Stimulated activated CD8-positive, alpha-beta memory T cell treated with anti-CD3 and anti-CD28 coated beads, Interleukin-2, amount 100 ng/mL, for 48 hours (primary cell): ENCODE data around the gene DDX31.
"Not testable (repeated sequence)": the region's sequence is repeated elsewhere in the genome, so short reads cannot be mapped to it uniquely, and the experiment has no call there.

Source experiments
- DNase-seq, 2 donors: peaks; one replicate each; pipeline ENCODE4 v3.0.0-alpha.2; 2020; ENCODE audit warnings: low read depth in 2 of 2

The DDX31 gene

DNA sequence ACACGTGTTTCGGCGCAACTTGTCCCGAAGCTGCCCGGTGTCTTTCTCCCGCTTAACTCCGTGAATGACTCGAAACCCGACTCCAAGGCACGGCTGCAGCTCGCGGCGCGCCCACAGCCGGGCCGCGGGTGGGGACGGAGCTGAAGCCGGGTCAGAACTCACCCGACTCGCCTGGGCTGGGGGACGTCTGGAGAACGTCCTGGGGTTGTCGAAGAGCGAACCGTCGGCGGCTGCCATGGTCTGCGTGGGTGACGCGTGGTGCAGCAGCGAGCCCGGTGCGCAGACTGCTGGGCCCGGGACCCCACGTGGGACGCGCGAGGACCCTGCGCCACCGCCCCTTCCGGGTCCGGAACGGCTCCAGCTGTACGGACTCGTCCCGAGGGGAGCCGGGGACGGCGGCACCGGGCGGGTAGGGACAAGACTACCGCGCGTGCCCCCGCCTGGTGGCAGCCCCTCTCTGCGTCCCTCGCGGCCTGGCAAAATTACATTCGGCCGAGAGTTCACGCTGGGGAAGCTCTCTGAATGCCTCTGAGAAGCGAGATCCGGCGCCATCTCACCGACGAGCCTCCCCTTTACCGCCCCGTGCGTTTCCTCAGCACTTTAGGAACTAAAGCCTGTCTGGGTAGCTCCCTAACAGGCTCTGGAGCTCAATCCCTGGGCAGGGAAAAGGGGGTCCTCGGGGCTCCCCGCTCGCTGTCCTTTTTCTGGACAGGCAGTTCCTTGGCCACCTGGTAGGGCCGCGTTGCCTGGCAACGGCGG lies at the start of gene DDX31:
Gene DDX31 (minus strand): TSS at position 286 of the 759 bp plus-strand sequence. CDS start 49 bp downstream, at position 237.
- peak; percentile 77 to 78 for DNase-seq

DNA sequence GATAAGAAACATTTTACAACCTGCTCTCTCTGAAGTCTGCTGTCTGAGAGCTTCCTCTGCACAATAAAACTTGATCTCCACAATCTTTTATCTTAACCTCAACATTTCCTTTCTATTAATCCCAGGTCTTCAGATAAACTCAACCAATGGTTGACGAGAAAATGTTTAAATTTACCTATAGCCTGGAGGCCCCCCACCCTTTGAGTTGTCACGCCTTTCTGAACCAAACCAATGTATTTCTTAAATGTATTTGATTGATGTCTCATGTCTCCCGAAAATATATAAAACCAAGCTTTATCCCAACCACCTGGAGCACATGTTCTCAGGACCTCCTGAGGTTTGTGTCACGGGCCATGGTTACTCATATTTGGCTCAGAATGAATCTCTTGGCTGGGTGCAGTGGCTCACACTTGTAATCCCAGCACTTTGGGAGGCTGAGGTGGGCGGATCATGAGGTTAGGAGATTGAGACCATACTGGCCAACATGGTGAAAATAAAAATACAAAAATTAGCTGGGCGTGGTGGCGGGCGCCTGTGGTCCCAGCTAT lies 48.7 kb upstream of the DDX31 start:
- not testable (repeated sequence) for DNase-seq

DNA sequence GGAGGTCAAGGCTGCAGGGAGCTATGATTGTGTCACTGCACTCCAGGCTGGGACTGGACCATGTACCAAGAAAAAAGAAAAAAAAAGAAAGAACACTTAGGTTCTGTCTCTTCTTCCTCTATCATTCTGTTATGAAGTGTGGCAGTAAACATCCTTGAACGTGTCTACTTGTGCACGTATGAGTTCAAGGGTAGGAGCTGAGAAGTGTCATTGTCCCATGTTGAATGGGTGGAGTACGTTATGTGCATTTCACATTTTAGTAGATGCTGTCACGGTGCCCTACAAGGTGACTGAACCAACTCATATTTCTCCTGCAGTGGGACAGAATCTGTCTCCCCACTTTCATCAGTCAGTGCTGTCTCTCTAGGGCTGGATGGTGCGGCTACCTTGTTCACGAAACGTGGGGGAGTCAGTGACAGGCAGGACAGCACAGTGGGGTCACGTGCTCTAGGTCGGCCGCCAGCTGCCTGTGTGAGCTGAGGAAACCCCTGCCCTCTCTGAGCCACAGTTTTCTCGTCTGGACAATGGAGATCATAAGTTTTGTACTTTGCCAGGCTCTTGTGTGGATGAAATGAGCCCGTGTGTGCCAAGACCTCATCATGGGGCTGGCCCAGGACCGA lies 47.7 kb upstream of the DDX31 start:
- DNase-seq = no peak

DNA sequence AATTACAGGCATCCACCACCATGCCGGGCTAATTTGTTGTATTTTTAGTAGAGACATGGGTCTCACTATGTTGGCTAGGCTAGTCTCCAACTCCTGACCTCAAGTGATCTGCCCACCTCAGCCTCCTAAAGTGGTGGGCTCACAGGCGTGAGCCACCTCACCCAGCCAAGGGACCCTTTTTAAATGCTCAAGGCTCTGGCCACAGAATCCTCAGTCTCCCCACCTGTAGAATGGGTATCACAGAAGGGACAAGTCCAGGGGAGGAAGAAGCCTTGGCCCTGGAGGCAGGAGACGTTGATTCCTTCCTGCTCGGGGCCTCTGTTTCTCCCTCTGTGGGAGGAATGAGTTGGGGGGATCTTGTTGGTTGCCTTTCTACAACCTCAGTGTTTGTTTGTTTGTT lies 46.2 kb upstream of the DDX31 start:
- DNase-seq = no peak

DNA sequence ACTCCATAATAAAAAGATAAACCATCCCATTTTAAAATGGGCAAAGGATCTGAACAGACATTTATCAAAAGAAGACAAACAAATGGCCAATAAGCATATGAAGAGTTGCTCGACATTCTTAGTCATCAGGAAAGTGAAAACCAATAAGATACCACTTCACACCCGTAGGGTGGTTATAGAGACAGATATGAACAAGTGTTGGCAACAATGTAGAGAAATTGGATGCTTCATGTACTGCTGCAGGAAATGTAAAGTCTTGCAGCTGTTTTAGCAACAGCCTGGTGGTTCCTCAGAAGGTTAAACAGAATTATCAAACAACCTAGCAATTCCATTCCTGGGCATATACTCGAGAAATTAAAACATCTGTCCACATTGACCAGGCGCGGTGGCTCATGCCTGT lies 43.0 kb upstream of the DDX31 start:
- DNase-seq = no peak

DNA sequence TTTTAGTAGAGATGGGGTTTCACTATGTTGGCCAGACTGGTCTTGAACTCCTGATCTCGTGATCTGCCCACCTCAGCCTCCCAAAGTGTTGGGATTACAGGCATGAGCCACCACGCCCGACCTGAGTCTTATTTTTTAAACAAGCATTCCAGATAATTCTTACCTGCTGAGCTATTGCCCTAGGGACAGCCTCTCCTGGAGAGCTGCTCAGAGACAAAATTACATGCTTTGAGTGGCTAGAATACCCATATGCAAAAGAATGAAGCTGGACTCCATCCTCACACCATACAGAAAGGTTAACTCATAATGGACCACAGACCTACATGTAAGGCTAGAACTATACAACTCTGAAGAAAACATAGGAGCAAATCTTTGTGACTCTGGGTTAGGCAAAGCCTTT lies 42.1 kb upstream of the DDX31 start:
- no peak for DNase-seq

DNA sequence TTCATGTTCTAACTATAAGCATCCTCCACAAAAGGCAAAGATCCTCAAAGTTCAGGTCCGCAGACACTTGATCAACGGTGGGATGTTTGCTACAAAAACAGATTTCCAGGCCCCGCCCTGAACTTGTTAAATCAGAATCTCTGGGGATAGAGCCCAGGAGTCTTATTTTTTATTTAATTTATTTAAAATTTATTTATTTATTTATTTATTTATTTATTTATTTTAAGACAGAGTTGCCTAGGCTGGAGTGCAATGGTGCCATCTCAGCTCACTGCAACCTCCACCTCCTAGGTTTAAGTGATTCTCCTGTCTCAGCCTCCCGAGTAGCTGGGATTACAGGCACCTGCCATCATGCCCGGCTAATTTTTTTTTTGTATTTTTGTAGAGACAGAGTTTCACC lies 41.4 kb upstream of the DDX31 start:
- DNase-seq = not testable (repeated sequence)

DNA sequence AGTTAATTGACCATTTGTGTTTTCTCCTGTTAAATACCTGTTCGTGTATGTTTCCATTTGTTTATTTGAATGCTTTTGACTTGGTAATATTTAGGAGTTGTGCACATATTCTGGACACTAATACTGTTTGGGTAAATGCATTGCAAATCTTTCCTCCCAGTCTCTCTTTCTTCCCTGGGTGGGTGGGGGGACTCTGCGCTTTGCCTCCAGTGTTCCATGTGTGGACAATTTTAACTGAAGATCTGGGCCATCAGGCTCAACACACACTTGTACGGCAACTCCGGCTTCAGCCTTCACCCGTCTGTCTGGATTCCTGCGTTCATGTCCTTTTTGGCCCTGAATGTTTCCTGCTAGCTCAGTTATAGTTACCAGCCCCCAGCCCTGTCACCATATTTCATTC lies 40.5 kb upstream of the DDX31 start:
- no peak for DNase-seq

DNA sequence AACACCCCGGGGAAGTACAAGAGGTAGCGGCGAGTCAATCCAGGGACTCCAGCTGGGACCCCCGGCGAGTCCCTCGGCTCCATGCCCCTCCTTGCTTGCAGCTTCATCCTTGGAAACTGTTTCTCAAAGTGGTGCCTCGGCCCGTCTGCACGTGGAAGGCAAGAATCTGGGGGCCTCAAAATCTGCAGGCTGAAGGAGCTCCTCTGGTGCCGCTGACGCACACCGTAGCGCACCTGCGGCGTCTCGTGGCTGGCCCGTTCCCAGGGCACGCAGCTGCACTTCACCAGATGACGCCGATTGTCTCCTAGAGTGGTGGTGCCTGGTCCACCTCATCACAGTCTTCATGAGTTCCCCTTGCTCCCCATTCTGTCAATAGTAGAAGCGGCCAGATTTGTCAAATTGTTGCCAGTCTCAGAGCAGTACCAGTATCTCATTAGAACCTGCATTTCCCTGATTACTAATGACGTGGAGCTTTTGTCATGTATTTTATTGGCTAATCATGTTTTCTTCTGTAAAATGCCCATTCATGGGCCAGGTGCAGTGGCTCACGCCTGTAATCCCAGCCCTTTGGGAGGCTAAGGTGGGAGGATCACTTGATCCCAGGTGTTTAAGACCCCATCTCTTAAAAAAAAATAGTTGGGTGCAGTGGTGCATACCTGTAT lies 39.1 kb upstream of the DDX31 start:
- DNase-seq = no peak

DNA sequence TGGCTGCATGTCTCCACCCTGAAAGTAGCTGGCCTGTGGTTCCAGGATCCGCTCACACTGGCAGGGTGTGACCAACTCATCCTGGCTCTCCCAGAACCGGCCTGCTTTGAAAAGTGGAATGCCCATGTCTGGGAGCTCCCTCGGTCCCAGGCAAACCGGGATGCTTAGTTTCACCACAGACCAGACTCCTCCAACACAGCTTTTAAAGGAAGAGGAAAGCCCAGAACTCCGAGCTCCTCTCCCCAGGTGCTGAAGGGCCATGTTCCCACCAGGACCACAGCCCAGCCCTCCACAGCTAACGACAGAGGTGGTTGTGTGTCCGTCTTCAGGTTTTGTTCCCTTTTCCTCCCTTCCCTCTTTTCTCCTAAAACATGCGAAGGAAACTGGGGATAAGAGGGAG lies 38.5 kb upstream of the DDX31 start:
- no peak for DNase-seq

DNA sequence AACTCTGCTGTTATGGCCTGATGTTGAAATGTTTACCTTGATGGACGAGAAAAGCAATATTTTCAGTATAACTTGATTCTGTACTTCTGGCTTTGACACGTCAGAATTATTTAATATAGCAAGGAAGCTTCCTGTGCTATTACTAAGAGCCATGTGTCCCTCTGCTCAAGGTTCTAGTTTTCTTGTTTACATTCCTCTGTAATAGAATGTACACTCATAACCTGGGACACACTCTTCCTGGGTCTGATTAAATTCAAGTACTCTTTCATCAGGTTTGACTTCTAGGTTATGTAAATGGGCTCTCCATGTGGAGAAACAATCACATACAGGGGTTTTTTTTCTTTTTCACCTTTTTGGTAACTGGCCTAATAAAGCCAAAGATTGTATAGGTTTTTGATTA lies 33.6 kb upstream of the DDX31 start:
- DNase-seq = no peak

DNA sequence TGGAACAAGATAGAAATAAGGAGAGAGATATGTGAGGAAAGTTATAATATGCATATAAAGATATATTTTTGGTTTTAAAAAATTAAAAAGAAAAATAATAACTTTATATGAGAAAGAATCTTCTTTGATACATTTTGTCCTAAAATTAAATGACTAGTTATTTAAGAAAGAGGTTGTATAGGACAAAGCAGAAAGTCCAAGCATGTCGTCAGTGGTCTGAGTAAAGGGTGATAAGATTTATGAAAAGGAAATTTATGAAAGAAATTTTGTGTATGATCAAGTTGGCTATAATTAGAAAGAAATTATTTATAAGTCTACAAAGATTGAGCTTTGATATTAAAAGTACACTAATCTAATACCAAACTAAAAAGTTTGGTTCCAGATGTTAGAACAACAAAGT lies 32.5 kb upstream of the DDX31 start:
- DNase-seq = no peak

DNA sequence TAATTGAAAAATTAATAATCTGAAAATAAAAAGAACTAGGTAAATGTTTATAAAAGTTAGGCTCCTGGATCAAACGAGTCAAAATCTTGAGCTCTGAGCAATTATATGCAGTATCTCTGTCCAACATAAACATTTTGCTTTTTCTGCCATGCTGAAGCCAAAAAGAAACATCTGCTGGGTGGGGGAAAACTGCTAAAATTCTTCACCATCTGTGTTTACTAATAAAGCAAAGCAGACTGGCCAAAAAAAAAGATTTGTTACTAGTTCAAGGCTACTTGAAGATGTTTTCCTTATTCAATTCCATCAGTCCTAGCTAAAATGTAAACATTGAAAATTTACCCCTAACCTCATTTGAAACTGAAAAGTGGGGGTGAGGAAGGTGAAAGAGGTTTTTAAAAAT lies 30.2 kb upstream of the DDX31 start:
- no peak for DNase-seq

DNA sequence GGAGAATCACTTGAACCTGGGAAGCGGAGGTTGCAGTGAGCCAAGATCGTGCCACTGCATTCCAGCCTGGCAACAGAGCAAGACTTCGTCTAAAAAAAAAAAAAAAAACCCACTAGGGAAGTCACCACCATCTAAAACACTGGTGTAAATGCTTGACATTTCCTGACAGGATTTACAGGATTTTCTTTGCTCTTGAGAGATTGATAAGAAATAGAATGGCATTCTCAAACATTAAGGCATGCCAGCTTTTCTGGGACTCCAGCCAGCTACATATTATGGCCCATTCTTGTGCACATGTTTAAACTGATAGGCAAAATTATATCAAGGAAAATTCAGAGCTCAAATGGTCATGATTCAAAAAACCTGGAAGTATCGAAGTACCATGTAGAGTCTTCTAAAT lies 29.2 kb upstream of the DDX31 start:
- no peak for DNase-seq

DNA sequence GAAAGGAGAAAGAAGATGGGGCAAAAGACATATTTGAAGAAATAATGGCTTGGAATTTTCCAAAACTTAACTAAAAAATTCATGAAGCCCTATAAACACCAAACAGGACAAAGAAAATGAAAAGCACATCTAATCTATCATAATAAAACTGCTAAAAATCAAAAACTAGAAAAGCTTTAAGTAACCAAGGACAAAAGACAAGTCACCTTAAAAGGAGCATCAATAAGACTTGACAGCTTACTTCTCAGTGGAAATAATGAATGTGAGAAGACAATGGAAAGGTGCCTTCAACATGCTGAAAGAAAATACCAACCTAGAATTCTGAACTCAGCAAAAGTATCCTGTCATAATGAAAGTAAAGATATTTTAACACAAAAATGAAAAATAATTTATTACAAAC lies 27.4 kb upstream of the DDX31 start:
- DNase-seq = no peak

DNA sequence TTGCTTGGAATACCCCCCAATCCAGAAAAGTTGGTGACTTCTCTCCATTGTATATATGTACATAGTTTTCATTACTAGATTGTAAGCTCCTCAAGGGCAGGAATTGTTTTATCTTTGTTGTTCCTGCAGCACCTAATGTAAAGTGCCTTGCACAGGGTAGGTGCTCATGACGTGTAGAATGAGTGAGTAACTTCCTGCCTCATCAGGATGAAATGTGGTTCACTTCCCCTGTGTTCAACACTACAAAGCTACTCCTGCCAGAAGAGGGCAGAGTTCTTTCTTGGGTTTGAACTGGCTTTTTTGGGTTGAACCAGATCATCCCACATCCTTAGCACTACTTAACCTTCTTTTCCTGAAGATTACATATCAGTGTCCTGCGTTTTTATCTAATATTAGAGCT lies 24.4 kb upstream of the DDX31 start:
- no peak for DNase-seq

DNA sequence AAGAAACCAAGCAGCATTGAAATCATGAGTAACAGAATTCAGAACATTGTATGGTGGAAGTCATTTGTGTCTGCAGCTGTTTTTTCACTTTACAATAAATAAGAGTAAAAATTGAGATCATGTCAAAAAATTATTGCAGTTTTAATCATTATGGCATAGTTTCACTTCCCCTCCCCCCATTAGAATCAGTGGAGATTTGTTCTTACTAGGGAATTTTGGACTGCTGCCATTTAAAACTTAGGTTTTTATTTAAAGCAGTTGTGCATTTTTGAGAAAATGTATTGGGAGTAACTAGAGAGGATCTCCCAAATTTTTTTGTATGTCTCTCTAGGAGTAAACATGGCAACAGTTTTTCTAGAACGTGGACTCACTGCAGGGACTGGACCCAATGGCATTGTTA lies 20.9 kb upstream of the DDX31 start:
- DNase-seq = no peak

DNA sequence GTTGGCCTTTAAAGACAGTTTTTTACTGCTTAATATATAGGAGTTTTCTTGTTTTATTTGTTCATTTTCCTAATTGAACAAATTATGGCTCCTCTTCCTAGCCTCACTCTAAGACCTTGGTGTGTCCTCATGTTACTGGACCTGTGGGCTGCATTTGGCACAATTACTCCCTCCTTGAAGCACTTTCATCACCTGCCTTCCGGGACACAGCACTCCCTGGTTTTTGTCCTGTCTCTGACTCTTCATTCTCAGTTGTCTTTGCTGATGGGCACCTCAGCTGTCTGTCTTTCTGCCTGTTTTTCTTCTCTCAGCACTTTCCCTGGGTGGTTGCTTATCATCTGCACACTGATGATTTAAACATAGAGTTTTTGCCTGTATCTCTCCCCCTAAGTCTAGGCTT lies 14.1 kb upstream of the DDX31 start:
- DNase-seq = no peak

DNA sequence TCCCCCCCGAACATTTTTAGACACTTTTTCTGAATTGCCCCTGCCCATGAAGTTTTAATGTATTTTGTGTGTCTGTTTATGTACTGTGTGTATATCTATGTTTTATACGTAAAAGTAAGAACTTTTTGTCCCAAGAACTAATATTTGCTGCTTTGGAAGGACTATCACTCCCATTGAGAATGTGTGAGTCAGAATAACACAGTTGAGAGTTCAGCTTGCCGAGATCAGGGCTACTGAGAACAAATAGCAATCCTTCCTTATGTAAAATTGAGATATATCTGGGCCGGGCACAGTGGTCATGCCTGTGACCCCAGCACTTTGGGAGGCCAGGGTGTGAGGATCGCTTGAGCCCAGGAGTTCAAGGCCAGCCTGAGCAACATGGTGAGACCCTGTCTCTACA lies 11.8 kb upstream of the DDX31 start:
- DNase-seq = no peak

DNA sequence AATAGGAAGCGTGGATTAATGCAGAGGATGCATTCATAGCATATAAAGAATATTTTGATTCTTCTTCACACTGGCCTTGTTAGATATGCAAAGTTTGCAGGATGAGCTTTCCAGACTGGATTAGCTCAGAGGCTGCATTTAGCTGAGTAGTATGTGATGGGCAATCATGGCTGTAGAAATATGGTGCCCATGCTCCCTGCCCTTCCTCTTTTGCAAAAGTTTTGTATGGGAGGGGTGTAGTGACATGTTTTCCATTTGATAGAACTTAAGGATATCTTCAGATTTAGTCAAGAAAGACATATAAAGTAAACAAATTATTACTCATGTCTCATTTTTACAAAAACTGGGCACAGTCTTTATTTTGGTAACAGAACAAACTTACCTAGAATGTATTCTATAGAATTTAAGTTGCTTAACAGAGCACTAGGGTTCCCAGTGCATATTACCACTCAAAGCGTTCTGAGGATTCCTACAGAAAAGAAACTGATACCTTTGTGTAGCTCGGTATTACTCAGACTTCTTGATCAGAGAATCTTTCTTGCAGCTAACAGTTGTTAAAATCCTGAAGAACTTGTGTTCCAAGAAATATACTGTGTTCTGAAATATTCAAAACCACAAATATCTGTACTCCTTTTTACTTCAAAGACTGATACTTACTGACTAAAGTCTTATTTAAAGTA lies 10.3 kb upstream of the DDX31 start:
- DNase-seq = no peak

DNA sequence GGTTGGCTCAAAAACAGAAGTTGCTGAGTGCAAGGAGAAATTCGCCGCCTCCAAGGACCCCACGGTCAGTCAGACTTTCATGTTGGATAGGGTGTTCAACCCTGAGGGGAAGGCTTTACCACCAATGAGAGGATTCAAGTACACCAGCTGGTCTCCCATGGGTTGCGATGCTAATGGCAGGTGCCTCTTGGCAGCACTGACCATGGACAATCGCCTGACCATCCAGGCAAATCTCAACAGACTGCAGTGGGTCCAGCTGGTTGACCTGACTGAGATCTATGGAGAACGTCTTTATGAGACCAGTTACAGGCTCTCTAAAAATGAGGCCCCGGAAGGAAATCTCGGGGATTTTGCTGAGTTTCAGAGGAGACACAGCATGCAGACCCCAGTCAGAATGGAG lies 8.2 kb upstream of the DDX31 start:
- DNase-seq = no peak

DNA sequence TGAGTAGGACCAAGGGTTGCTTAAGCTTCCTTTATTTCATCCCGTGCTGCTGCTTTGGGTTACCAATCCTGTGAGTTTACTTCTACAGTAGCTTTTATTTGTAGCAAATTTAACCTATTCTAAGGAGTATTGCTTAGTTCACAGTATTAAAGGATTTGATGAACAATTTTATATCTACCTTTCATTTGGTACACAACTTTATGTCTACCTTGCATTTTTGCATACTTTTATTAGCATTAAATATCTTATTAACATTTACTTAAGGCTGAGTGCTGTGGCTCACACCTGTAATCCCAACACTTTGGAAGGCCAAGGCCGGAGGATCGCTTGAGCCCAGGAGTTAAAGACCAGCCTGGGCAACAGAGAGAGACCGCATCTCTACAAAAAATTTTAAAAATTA lies 4.7 kb upstream of the DDX31 start:
- DNase-seq = no peak
